Keratinocyte (primary cell): ENCODE results near the gene LIN7A. TPM values are rescaled to one million over a fixed set of nuclear protein-coding genes. Genes with fewer than 3 reads are reported as not detected.

Source experiments
- DNase-seq: peaks from one replicate; pipeline ENCODE4 v3.0.0-alpha.2; 2011; ENCODE audit warnings: low read depth, missing footprints, low spot score
- FAIRE-seq: peaks from 2 replicates; lab custom pipeline; 2011; peaks lifted over from hg19 to GRCh38; lab: Jason Lieb, UNC
- H2AFZ ChIP-seq: 2 replicates; pipeline ENCODE4 v1.6.0; 2012; ENCODE audit warnings: low read length, control low read depth, inconsistent platforms; ENCODE audit not compliant: control insufficient read depth
- H3K27ac ChIP-seq: 2 replicates; pipeline ENCODE4 v1.5.1; 2011; ENCODE audit warnings: low read length; ENCODE audit not compliant: control insufficient read depth, insufficient read depth
- H3K27me3 ChIP-seq: 3 replicates; pipeline ENCODE4 v1.6.0; 2011; ENCODE audit warnings: low read length; ENCODE audit not compliant: control insufficient read depth, insufficient read depth; ENCODE audit errors: extremely low read depth
- H3K36me3 ChIP-seq, 2 experiments: 2 replicates in 1 of 2; 3 replicates in 1 of 2; pipeline ENCODE4 v1.5.1; 2011; ENCODE audit warnings: low read length in 2 of 2, mild to moderate bottlenecking in 1 of 2; ENCODE audit not compliant: control insufficient read depth in 2 of 2, insufficient read depth in 2 of 2; ENCODE audit errors: extremely low read depth in 1 of 2
- H3K4me1 ChIP-seq: 3 replicates; pipeline ENCODE4 v1.5.1; 2011; ENCODE audit warnings: low read length; ENCODE audit not compliant: control insufficient read depth, insufficient read depth; ENCODE audit errors: extremely low read depth
- H3K4me2 ChIP-seq: 3 replicates; pipeline ENCODE4 v1.6.0; 2011; ENCODE audit warnings: low read depth, low read length; ENCODE audit not compliant: control insufficient read depth, insufficient read depth; ENCODE audit errors: extremely low read depth
- H3K4me3 ChIP-seq, 3 experiments: fragments of 200-600 bp in 1 of 3; sonication (generic) in 1 of 3; 2 replicates in 2 of 3; 3 replicates in 1 of 3; pipeline ENCODE4 v1.5.1; 2011 to 2016; ENCODE audit warnings: low read length in 3 of 3, mild to moderate bottlenecking in 3 of 3, control low read depth in 2 of 3, inconsistent platforms in 1 of 3, low read depth in 1 of 3, mixed read lengths in 1 of 3, mixed run types in 1 of 3, moderate library complexity in 1 of 3; ENCODE audit not compliant: control insufficient read depth in 2 of 3, insufficient read depth in 2 of 3; ENCODE audit errors: extremely low read depth in 1 of 3
- H3K79me2 ChIP-seq: 2 replicates; pipeline ENCODE4 v1.6.0; 2012; ENCODE audit warnings: low read length; ENCODE audit not compliant: control insufficient read depth, insufficient read depth
- H3K9ac ChIP-seq: 3 replicates; pipeline ENCODE4 v1.6.0; 2011; ENCODE audit warnings: low read length; ENCODE audit not compliant: control insufficient read depth, insufficient read depth; ENCODE audit errors: extremely low read depth
- H3K9me1 ChIP-seq: 3 replicates; pipeline ENCODE4 v1.6.0; 2011; ENCODE audit warnings: low read length; ENCODE audit not compliant: control insufficient read depth, insufficient read depth; ENCODE audit errors: extremely low read depth
- H3K9me3 ChIP-seq: 2 replicates; pipeline ENCODE4 v1.5.1; 2012; ENCODE audit warnings: low read depth, low read length; ENCODE audit not compliant: control insufficient read depth
- H4K20me1 ChIP-seq: 3 replicates; pipeline ENCODE4 v1.6.0; 2011; ENCODE audit warnings: low read length; ENCODE audit not compliant: control insufficient read depth, insufficient read depth; ENCODE audit errors: extremely low read depth
- CTCF ChIP-seq, 3 experiments: IDR thresholded peaks in 1 of 3; conservative IDR thresholded peaks in 1 of 3; optimal IDR thresholded peaks in 1 of 3; 2 replicates in 2 of 3; 3 replicates in 1 of 3; pipeline versions ENCODE3 to v1.5.1; 2011; ENCODE audit warnings: low read length in 3 of 3, mild to moderate bottlenecking in 3 of 3, moderate library complexity in 2 of 3, control low read depth in 1 of 3, inconsistent platforms in 1 of 3; ENCODE audit not compliant: insufficient read depth in 2 of 3; ENCODE audit errors: extremely low read depth in 1 of 3
- EZH2 ChIP-seq: IDR thresholded peaks from one replicate; pipeline ENCODE4 v1.6.1; 2012; ENCODE audit warnings: inconsistent platforms, mild to moderate bottlenecking, low read length, moderate library complexity
- dilution Hi-C: fragments of 300-500 bp; cut with MboI; formaldehyde crosslinking; loops from one replicate; pipeline ENCODE4 v1.7.0; 2020; ENCODE audit warnings: low sequenced_read_pairs; ENCODE audit not compliant: extremely low pct_ligation_motif_present
- polyA plus RNA-seq, 5 experiments: library from polyadenylated mRNA; depleted of rRNA in 3 of 5; stranded (reverse) in 3 of 5; stranded (forward) in 1 of 5; unstranded in 1 of 5; fragments of >200 nt; gene quantifications; 1 replicate in 1 of 5; 2 replicates in 3 of 5; 3 replicates in 1 of 5; pipeline versions ENCODE4 v1.2.1 to v1.2.3, GENCODE V29; 2011 to 2012; ENCODE audit warnings: missing spikeins in 2 of 5, low read depth in 1 of 5, low replicate concordance in 1 of 5

The LIN7A gene
- polyA plus RNA-seq, 1 donor (not counting 4 experiments of a cell fraction or from before 2014, with no cell fraction given): not detected

DNA sequence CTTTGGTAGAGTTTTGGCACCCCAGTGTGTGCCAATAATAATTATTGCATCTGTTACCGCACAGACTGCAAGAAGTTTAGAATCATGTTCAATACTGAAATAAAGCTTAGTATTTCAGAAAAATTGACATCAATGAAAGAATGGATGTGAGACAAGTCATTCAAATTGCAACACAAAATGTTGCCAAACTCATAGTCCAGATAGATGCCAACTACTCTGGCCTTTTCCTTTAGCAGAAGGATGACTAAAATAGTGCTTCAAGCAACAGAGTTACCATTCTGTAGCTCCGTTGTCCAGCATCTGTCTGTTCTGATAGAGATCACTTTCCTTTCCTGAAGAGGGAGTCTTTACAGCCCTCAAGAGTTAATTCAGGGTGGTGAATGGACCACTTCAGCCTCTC, 77.5 kb downstream of the LIN7A start:
- Histone ChIP-seq H4K20me1 (no peaks in the 10 kb centered on the region), H3K4me3 (no peak overlapping the region), H3K27ac (no peak overlapping the region), H3K4me1 (no peaks in the 10 kb centered on the region), H3K9me3 (no peaks in the 10 kb centered on the region), H3K27me3 (no peaks in the 10 kb centered on the region), H3K9ac (no peak overlapping the region), H3K9me1 (no peaks in the 10 kb centered on the region), H3K36me3 (no peaks in the 10 kb centered on the region), H3K4me2 (no peak overlapping the region), H2AFZ (no peak overlapping the region), H3K79me2 (no peaks in the 10 kb centered on the region)
- dilution Hi-C loops: no loop called here
- TF ChIP-seq CTCF (optimal IDR thresholded peaks at IDR 0.05 in 1 of 3, IDR thresholded peaks at IDR 0.05 in 1 of 3, conservative IDR thresholded peaks at IDR 0.05 in 1 of 3; ENCODE audit: extremely low read depth in 1 of 3, insufficient read depth in 2 of 3, low read length in 3 of 3) (no peak), EZH2 (no peak)
- FAIRE-seq (no peak), DNase-seq (no peak)

DNA sequence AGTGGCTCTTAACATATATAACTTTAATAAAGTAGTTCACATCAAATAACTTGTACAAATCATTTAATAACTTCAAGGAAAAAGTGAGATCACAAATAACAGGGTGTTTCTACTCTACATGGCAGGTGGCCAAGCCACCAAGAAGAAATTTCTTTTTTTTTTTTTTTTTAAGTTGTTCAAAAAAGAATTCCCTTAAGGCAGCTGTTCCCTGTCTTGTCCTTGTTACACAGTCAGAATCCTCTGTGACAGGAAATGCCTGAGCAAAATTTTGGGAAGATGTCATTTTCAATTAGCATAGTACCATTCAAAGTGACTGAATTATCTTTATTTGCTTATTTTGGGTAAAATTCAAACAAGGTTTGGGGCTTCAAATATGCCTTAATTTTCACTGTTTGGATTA, 79.4 kb downstream of the LIN7A start:
- H3K4me3 ChIP-seq: no peak overlapping the region
- no peak overlapping the region for H3K9ac ChIP-seq
- H3K9me3 ChIP-seq: no peaks in the 10 kb centered on the region
- H4K20me1 ChIP-seq: no peaks in the 10 kb centered on the region
- TF ChIP-seq EZH2 (no peak), CTCF (optimal IDR thresholded peaks at IDR 0.05 in 1 of 3, IDR thresholded peaks at IDR 0.05 in 1 of 3, conservative IDR thresholded peaks at IDR 0.05 in 1 of 3; ENCODE audit: extremely low read depth in 1 of 3, insufficient read depth in 2 of 3, low read length in 3 of 3) (no peak)
- no peaks in the 10 kb centered on the region for H3K27me3 ChIP-seq
- dilution Hi-C loops: no loop called here
- FAIRE-seq (no peak), DNase-seq (no peak)
- no peak overlapping the region for H3K4me2 ChIP-seq
- H3K36me3 ChIP-seq: no peaks in the 10 kb centered on the region
- H3K27ac ChIP-seq: no peak overlapping the region
- no peaks in the 10 kb centered on the region for H3K79me2 ChIP-seq
- no peaks in the 10 kb centered on the region for H3K4me1 ChIP-seq
- H3K9me1 ChIP-seq: no peaks in the 10 kb centered on the region
- no peak overlapping the region for H2AFZ ChIP-seq
